COLO829 (cell line): ENCODE data around the gene IL34.
A peak's percentile ranks its signal among the peaks of the same experiment; 100 is the strongest.

Source experiments
- DNase-seq: peaks from one replicate; pipeline ENCODE4 v3.0.0; 2012; ENCODE audit warnings: low spot score

Gene IL34

GRCh38 chr16:70678121-70678897 is 31.9 kb downstream of the IL34 start:
- DNase-seq = no peak

- no peak for DNase-seq
Observed at GRCh38 chr16:70678898-70679670, 32.7 kb downstream of the IL34 start.

DNA sequence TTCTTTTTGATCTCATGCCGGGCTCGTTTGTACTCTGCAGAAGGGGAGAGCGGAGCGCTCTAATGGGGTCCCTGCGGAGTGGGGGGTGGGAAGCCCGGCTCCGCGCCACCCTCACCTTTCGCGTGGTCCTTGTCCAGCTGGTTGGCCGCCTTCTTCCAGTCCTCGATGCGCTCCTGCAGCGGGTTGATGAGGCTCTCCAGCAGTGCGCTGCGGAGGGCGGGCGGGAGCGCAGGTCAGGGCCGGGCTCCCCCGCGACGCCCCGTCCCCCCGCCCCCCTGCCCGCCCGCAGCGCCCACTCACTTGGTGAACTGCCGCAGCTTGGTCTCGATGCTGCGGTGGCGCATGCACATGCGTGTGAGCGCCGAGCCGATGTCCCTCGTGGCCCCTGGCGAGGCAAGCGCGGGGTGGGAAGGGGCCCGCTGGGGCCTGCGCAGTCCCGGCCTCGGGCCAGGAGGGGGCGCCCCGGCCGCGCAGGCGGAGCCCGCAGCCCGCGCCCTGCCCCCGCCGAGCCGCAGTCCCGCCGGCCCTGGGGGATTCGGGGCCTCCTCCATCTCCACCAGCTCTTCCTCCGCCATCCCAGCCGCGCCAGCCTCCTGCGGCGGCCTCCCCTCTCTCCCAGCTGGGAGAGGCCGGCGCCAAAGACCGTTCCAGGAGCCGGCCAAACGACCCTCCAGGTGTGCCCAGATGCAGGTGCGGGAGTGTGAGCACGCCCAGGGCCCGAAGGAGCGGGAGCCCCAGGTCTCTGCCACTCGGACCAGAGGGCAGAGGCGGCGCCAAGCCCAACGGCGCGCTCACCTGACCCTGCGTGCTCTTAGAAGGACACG is 33.5 kb downstream of the IL34 start:
- no peak for DNase-seq

DNA sequence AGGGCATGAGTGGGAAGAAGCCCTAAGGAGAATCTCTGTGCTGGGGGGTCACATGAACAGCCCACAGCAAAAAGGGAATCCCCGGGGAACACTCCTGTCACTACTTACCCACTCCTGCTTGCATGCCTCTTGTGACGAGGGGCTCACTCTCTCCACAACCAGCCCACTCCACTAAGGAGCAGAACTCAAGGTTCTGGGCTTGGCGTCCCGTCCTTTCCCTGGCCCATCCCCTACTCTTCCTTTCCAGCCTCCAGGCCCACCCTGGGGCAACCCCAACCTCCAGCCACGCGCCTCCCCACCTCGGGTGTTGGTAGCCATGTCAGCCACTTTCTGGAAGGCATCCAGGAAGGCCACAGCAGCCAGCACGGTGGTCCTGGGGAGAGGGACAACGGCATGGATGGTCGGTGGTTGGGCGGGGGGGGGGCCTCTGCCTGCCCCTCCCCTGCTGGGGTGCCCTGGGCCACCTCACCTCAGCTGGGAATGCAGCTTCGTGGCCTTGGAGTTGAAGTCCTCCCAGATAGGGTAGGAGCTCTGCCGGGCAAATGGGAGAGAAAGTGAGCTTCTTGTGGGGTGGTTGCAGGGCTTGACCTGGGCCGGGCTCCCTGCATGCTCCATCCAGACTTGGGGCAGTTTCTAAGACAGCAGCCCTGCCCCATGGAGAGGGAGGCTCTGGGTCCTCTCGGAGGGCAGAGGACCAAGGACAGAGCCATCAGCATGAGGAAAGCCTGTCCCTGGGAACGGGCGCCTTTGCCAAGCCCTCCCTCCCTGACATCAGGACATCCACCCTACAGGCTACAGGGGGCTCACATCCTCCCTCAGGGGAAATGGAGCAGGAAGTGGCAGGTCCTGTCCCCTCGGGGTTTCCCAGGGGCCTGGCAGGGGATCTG is 34.4 kb downstream of the IL34 start:
- DNase-seq = no peak

GRCh38 chr16:70681382-70682238 is 35.3 kb downstream of the IL34 start:
- DNase-seq = peak; percentile 56

DNA sequence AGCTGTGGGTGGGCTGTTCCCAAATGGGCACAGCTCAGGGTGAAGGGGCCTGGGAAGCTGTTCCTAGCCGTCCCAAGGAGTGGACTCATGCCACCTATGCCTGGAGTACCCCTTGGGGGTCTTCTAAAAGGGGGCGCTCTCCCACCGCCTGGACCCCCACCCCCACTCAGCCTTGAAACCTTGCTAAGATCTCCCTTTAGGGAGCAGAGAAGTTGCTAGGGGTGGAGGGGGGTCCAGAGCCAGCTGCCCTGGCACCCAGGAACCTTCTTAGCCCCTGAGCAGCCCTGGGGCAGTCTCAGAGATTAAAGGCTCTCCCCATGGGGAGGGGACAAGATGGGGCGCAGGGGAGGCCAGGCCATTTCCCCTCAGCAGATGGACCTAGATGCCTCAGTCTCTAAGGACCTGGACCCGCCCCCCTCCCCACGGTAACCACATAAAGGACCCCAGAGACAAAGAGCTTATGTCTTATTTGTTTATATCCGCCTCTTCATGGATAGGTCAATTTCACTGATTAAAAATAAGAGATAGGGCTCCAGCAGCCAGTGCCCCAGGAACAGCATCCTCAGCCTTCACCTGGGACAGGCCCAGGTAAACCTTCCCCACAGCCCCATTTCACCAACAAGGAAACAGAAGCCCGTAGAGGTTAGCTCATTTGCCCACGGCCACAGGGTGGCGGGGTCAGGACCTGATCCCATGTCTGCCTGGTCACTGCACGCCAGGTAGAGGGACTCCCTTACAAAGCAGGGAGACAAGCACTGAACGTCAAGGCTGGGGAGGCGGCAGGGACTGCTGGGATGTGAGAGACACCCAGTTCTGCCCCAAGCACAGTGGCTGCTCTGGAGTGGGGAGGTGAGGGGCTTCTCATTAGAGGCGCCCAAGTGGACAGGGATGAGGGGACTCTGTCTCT is 36.1 kb downstream of the IL34 start:
- DNase-seq = no peak

GRCh38 chr16:70683146-70683944 is 37.0 kb downstream of the IL34 start:
- no peak for DNase-seq

DNA sequence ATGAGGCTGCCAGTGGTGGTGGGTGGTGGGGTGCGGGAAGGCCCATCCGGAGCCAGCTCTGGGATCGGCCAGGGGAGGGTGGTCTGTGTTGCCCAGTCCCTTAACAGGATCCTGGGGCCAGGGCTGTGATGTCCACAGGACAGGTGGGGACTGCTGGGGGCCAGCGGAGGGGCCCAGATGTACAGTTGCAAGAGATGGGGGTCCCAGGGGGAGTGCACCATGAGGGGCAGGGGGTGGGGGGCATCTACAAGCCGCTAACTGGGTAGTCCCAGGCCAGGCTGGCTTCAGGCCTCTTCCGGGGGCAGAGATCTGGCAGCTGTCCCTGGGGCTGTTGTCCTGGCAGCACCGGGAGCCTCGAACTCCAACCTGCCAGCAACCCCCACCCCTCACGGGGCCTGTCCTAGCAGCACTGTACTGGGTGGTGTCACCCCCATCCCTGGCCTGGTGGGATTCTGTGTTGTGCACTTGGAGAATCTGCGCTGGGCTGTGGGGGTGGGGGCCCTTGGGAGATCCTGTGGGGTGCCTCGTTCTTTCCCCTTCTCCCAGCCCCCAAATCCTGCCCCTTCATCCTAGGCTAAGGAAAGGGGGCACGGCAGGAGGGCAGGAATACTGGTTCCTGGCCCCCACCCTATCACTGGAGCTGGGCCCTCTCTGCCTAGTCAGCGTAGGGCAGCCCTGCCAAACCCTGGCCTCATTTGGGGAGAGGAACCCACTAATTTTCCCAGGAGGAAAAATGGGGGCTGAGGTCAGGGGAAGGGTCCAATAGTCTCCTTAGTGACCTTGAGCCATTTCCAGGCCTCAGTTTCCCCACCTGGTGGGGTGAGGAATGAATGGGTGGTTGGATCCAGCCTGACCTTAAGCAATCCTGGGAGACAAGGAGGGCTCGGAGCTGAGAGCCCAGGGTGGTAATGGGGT is 38.0 kb downstream of the IL34 start:
- no peak for DNase-seq

GRCh38 chr16:70685061-70685937 is 38.9 kb downstream of the IL34 start:
- DNase-seq = no peak

DNA sequence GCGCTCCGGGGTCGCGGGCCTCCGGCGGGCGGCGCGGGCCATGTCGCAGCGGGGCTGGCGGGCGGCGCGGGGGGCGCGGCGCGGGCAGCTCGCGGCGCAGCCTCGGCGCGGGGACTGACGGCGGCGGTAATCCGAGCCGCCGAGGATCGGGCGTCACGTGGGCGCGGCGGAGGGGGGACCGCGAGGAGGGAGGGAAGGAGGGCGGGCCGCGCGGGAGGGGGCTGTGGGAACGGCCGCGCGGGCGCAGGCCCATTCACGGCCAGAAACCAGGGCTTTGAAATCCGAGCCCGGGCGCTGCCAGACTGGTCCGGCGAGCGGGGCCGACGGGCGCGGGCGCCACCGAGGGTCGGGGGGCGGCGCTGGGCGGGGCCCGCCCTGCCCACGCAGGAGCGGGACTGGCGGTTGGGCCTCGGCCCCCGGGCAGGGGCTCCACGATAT is 39.6 kb downstream of the IL34 start, which contains the start of gene MTSS2:
Gene MTSS2 (minus strand): TSS at position 116 of the 438 bp plus-strand sequence. CDS start 262 bp downstream, outside the sequence.
- peak; percentile 45 for DNase-seq

GRCh38 chr16:70686376-70687101 is 40.2 kb downstream of the IL34 start:
- no peak for DNase-seq

DNA sequence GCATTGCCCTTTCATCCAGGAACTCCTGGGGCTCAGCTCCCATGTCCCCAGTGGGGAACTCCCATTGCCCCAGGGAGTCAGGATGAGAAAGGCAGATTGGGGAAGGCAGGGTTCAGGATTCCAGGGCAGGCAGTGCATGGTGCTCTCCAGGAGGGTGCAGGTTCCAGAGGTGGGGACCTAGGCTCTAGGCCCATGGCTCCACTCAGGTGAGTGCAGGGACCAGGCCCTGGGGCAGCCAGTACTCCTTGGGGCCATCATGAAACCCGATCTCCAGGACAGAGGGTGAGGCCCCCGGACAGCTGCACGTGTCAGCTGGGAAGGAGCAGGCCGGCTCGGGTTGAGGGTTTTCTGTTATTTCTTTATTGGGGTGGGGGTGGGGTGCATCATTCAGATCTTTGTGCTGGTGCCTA is 40.7 kb downstream of the IL34 start:
- DNase-seq = no peak

DNA sequence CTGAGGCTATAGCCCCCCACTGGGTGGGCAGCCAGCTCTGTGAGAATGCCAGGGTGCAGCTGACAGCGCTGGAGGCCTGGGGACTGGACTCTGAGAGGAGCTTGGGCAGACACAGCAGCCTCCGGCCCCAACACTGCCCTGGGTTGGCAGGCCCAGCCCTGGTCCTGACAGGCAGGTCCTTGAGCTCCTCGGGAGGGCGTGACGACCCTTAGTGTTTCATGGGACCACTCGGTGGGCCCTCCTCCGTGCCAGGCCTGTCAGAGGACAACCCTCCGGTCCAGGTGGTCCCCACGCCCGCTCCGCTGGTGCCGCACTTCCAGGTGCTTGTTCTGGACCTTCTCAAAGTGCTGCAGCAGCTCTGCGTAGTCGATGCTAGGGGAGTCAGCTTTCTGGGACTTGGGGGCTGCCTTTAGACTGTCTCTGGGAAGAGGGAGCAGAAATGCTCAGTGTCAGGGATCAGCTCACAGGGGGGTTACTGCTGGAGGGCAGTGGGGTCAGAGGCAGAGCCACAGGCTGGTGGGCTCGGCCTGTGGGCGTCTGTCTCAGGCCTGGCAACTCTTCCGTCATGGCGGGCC is 41.4 kb downstream of the IL34 start:
- DNase-seq = no peak

GRCh38 chr16:70688246-70688742 is 41.9 kb downstream of the IL34 start:
- DNase-seq = no peak
